HL-60/S4 treated with retinoic acid at 250 ng/mL for 4 days and 3 days (cell line): ENCODE measurements around the gene DENR.
"Not testable (repeated sequence)": the region's sequence is repeated elsewhere in the genome, so short reads cannot be mapped to it uniquely, and the experiment has no call there.

Source experiments
- in situ Hi-C: fragments of 300-500 bp; cut with MboI; formaldehyde crosslinking; loops from 2 replicates; pipeline ENCODE4 v1.7.0; 2022; ENCODE audit warnings: low sequenced_read_pairs

DENR gene

GRCh38 chr12:122738571-122738970 lies 14.1 kb upstream of the DENR start:
- in situ Hi-C loops: no loop called here

- in situ Hi-C loops: loop anchor here (10.0 kb wide), 1 partner anchor 96 kb away; no protein-coding TSS in a partner anchor
These were observed 12.3 kb upstream of the DENR start for GRCh38 chr12:122740351-122740750.

- in situ Hi-C loops: loop anchor here (10.0 kb wide), 1 partner anchor 99 kb away; no protein-coding TSS in a partner anchor
These were observed 8.6 kb upstream of the DENR start for GRCh38 chr12:122743895-122744525.

- in situ Hi-C loops: loop anchor here (10.0 kb wide), 1 partner anchor 103 kb away; no protein-coding TSS in a partner anchor
These were observed 5.1 kb upstream of the DENR start for GRCh38 chr12:122747224-122748135.

GRCh38 chr12:122749569-122750332 lies 2.9 kb upstream of the DENR start:
- in situ Hi-C loops: loop anchor here (10.0 kb wide), 1 partner anchor 105 kb away; no protein-coding TSS in a partner anchor

GRCh38 chr12:122750781-122751515 lies 1.7 kb upstream of the DENR start:
- in situ Hi-C loops: not testable (repeated sequence)

DNA sequence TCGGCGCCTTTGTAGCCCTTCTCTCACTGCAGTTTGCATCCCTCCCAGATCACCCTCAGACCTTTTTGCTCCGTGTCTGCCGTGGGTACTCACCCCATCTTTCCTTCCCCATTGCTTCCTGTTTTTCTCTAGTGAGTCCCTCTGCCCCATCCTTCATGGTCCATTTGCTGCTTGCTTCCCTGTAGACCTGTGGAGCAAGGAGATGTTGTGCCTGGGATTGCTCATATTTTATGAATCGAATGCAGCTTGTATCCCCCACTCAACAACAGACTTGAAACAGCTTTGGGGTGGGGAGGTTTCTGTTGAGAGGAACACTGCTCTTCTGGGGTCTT lies 661 bp downstream of the DENR start:
- in situ Hi-C loops: no loop called here

DNA sequence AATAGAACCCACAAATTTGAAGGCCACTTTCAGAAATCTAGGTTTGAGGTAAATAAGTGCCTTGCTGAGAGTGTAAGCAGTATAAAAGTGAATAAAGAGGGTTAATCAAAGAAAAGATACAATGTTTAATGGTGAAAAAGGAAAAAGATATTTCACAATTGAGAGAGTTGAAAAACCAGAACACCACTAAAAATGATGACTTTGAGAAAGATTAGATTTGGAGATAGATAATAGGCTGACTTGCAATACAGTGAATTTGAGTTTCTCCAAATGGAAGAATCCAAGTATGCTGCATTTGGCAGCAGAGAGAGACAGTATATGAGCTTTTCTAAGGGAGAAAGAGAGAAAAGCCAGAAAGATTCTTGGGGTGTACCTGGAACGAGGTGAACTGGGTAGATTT lies 2.2 kb downstream of the DENR start:
- in situ Hi-C loops: no loop called here

DNA sequence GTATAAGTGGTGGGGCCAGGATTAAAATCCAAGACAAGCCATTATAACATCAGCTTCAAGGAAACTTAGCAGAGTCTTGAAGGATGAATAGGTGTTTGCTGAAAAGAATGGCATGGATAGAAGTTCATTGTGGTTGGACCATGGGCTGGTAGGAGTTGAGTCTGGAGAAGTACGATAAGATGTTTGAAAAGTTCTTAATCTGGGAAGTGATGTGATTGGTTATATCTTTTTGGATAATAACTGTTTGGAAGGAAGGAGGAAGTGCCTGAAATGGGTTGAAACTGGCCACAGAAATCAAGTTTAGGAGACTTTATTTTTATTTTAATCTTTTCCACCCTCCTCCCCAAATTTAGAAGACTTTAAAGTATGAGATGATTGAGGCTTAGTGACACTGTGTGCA lies 4.9 kb downstream of the DENR start:
- in situ Hi-C loops: no loop called here

DNA sequence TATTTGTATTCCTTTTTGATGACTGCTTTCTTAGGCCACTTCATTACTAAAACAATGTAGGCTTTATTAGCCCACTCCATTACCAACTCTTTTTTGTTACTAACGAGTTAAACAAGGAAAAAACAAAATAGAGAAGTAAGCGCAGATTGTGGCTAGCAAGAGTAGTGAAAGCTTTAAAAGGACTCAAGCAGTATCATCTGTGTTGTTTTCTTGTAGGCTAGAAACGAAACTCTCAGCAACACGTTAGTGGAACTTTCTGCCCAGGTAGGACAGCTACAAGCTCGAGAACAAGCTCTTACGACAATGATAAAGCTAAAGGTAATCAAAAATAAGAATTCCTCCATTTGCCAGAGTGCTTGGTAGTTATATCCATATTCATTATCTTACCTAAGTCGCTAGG lies 32.9 kb downstream of the DENR start:
- in situ Hi-C loops: no loop called here

GRCh38 chr12:122788387-122788786 lies 35.8 kb downstream of the DENR start:
- in situ Hi-C loops: no loop called here

GRCh38 chr12:122789637-122790036 lies 37.0 kb downstream of the DENR start:
- in situ Hi-C loops: no loop called here

DNA sequence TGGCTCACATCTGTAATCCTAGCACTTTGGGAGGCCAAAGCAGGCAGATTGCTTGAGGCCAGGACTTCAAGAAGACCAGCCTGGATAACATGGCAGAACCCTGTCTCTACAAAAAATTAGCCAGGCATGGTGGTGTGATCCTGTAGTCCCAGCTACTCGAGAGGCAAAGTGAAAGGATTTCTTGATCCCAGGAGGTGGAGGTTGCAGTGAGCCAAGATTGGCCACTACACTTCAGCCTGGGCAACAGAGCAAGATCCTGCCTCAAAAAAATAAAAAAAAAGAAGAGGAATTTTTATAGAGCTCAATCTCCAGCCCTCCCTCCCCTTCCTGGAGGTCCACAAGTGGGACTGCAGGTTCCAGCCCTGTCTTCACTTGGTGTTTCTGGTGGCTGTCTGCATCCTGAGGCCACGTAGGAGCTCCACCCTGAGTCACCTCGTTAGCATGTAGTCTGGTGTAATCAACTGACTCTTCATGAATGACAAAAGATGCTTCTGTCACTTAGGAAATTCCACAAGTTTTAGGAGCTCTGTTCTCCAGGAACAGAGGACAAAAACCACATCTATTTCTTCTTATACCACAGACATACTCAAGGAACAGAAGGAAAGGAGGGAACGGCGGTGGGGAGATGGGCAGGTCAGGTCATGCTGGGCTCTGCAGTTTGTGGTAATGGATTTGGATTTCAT lies 37.9 kb downstream of the DENR start:
- in situ Hi-C loops: no loop called here

DNA sequence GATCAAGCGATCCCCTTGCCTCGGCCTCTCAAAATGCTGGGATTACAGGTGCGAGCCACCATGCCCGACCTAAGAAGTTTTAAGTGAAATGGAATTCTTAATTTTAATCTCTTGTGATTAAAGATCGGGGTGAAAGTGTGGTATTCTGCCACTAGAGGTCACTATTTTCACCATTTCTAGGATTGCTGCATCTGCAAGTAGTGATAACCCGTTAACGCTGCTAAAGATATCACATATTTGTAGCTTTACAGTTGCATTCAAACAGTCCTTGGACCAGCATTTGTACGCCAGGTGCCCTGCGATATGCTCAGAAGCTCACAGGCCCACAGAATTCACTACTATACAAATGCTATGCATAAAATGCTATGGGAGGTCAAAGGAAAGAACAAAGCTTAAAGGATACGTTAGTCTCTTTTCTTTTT lies 41.1 kb downstream of the DENR start:
- in situ Hi-C loops: no loop called here

- in situ Hi-C loops: no loop called here
These were observed 43.2 kb downstream of the DENR start for GRCh38 chr12:122795807-122796206.

DNA sequence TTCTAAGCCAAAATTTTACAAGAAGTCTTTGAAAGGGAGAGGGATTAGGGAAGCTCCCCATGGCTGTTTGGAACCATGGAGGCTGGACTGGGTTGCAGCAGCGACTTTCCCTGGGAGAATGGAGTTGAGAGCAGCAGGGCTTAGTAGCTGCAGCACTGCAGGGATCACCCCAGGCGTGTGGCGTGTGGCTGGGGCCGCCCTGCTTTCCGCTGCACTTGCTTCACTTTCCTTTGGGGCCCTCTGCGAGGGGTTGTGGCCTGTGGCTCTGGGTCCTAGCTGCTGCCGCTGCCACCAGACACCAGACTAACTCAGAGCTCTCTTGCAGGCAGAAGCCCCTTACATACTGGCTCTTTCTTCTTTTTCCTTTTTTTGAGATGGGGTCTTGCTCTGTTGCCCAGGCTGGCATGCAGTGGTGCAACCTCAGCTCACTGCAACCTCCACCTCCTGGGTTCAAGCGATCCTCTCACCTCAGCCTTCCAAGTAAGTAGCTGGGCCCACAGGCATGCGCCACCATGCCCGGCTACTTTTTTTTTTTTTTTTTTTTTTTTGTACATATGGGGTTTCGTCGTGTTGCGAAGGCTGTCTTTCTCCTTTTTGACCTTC lies 47.1 kb downstream of the DENR start:
- in situ Hi-C loops: no loop called here

- in situ Hi-C loops: no loop called here
These were observed 51.3 kb downstream of the DENR start for GRCh38 chr12:122803937-122804336.

GRCh38 chr12:122804957-122805356 lies 52.3 kb downstream of the DENR start:
- in situ Hi-C loops: not testable (repeated sequence)

DNA sequence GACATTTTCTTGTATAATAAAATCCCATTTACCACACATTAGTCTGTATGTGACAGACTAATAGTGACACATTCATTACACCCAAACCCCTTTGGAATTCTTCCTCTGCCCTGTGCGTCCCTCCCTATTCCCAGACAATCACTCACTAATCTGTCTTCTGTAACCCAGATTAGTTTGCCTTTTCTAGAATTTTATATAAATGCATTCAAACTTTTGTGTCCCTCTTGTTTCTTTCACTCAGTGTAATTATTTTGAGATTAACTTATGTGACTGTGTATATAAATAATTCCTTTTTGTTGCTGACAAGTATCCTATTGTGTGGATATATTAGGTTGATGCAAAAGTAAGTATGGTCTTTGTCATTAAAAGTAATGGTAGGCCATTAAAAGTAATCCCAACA lies 55.0 kb downstream of the DENR start:
- in situ Hi-C loops: no loop called here

GRCh38 chr12:122811777-122812176 lies 59.2 kb downstream of the DENR start:
- in situ Hi-C loops: no loop called here
